Mononuclear cell (primary cell): ENCODE results near the gene ZNF385B. TPM values are rescaled to one million over a fixed set of nuclear protein-coding genes. Genes with fewer than 3 reads are reported as not detected.

ENCODE experiments used
- H3K27me3 ChIP-seq: 2 replicates; pipeline ENCODE4 v1.6.0; 2011; ENCODE audit warnings: low read length, control low read depth; ENCODE audit not compliant: insufficient read depth
- H3K4me1 ChIP-seq: 2 replicates; pipeline ENCODE4 v1.5.1; 2011; ENCODE audit warnings: mild to moderate bottlenecking, low read length, control low read depth; ENCODE audit not compliant: insufficient read depth
- H3K4me3 ChIP-seq: 2 replicates; pipeline ENCODE4 v1.5.1; 2011; ENCODE audit warnings: mild to moderate bottlenecking, low read length, moderate library complexity
- H3K9me3 ChIP-seq: 2 replicates; pipeline ENCODE4 v1.5.1; 2011; ENCODE audit warnings: low read depth, mild to moderate bottlenecking, control low read depth, low read length
- total RNA-seq: library from RNA; depleted of rRNA; stranded (reverse); fragments of >200 nt; gene quantifications from one replicate; pipeline ENCODE4 v1.2.3, GENCODE V29; 2012

Gene ZNF385B
- total RNA-seq, 1 donor = not detected

- Histone ChIP-seq H3K4me3 (no peak overlapping the region), H3K27me3 (no peaks in the 10 kb centered on the region), H3K9me3 (no peaks in the 10 kb centered on the region), H3K4me1 (no peaks in the 10 kb centered on the region)
These were observed 255.3 kb downstream of the ZNF385B start for GRCh38 chr2:179606141-179606540.

- Histone ChIP-seq H3K9me3 (no peaks in the 10 kb centered on the region), H3K4me3 (no peak overlapping the region), H3K27me3 (no peaks in the 10 kb centered on the region), H3K4me1 (no peaks in the 10 kb centered on the region)
These were observed 256.1 kb downstream of the ZNF385B start for GRCh38 chr2:179605341-179605740.

GRCh38 chr2:179604598-179604997 is 256.8 kb downstream of the ZNF385B start:
- no peaks in the 10 kb centered on the region for H3K4me1 ChIP-seq
- no peaks in the 10 kb centered on the region for H3K27me3 ChIP-seq
- no peak overlapping the region for H3K4me3 ChIP-seq
- H3K9me3 ChIP-seq = no peaks in the 10 kb centered on the region

- Histone ChIP-seq H3K4me1 (no peaks in the 10 kb centered on the region), H3K4me3 (no peak overlapping the region), H3K9me3 (no peaks in the 10 kb centered on the region), H3K27me3 (no peaks in the 10 kb centered on the region)
These were observed 259.0 kb downstream of the ZNF385B start for GRCh38 chr2:179602452-179602851.

- no peaks in the 10 kb centered on the region for H3K9me3 ChIP-seq
- no peaks in the 10 kb centered on the region for H3K4me1 ChIP-seq
- no peaks in the 10 kb centered on the region for H3K27me3 ChIP-seq
- H3K4me3 ChIP-seq = no peak overlapping the region
These were observed 265.4 kb downstream of the ZNF385B start for GRCh38 chr2:179596018-179596417.

- Histone ChIP-seq H3K27me3 (no peaks in the 10 kb centered on the region), H3K9me3 (no peaks in the 10 kb centered on the region), H3K4me3 (no peak overlapping the region), H3K4me1 (no peaks in the 10 kb centered on the region)
These were observed 266.1 kb downstream of the ZNF385B start for GRCh38 chr2:179595284-179595683.

GRCh38 chr2:179594268-179595112 is 266.9 kb downstream of the ZNF385B start:
- H3K9me3 ChIP-seq = no peaks in the 10 kb centered on the region
- no peak overlapping the region for H3K4me3 ChIP-seq
- no peaks in the 10 kb centered on the region for H3K27me3 ChIP-seq
- no peaks in the 10 kb centered on the region for H3K4me1 ChIP-seq

GRCh38 chr2:179593323-179593722 is 268.1 kb downstream of the ZNF385B start:
- Histone ChIP-seq H3K4me1 (no peaks in the 10 kb centered on the region), H3K9me3 (no peaks in the 10 kb centered on the region), H3K4me3 (no peak overlapping the region), H3K27me3 (no peaks in the 10 kb centered on the region)

GRCh38 chr2:179592167-179592936 is 269.1 kb downstream of the ZNF385B start:
- Histone ChIP-seq H3K4me1 (no peaks in the 10 kb centered on the region), H3K4me3 (no peak overlapping the region), H3K27me3 (no peaks in the 10 kb centered on the region), H3K9me3 (no peaks in the 10 kb centered on the region)

GRCh38 chr2:179591690-179592089 is 269.7 kb downstream of the ZNF385B start:
- no peaks in the 10 kb centered on the region for H3K9me3 ChIP-seq

GRCh38 chr2:179588486-179589145 is 272.8 kb downstream of the ZNF385B start:
- Histone ChIP-seq H3K9me3 (no peaks in the 10 kb centered on the region), H3K27me3 (no peaks in the 10 kb centered on the region), H3K4me3 (no peak overlapping the region), H3K4me1 (no peaks in the 10 kb centered on the region)

More at GRCh38 chr2:179591690-179592089, 269.7 kb downstream of the ZNF385B start:
- Histone ChIP-seq H3K4me1 (no peaks in the 10 kb centered on the region), H3K27me3 (no peaks in the 10 kb centered on the region), H3K4me3 (no peak overlapping the region)

GRCh38 chr2:179584760-179585159 is 276.7 kb downstream of the ZNF385B start:
- H3K4me3 ChIP-seq = no peak overlapping the region
- no peaks in the 10 kb centered on the region for H3K27me3 ChIP-seq
- H3K9me3 ChIP-seq = no peaks in the 10 kb centered on the region
- no peaks in the 10 kb centered on the region for H3K4me1 ChIP-seq

- no peak overlapping the region for H3K4me3 ChIP-seq
- H3K4me1 ChIP-seq = no peaks in the 10 kb centered on the region
- H3K27me3 ChIP-seq = no peaks in the 10 kb centered on the region
- no peaks in the 10 kb centered on the region for H3K9me3 ChIP-seq
These were observed 279.8 kb downstream of the ZNF385B start for GRCh38 chr2:179581605-179582004.

GRCh38 chr2:179580378-179581146 is 280.9 kb downstream of the ZNF385B start:
- Histone ChIP-seq H3K9me3 (no peaks in the 10 kb centered on the region), H3K4me3 (no peak overlapping the region), H3K4me1 (no peaks in the 10 kb centered on the region), H3K27me3 (no peaks in the 10 kb centered on the region)
